IPS-20b (cell line): ENCODE data around the gene PCGF1.

ENCODE experiments used
- H3K27ac ChIP-seq: one replicate; pipeline ENCODE4 v1.5.1; 2013; ENCODE audit warnings: low read length
- H3K27me3 ChIP-seq: 2 replicates; pipeline ENCODE4 v1.6.1; 2013; ENCODE audit warnings: mild to moderate bottlenecking, low read length, inconsistent platforms; ENCODE audit not compliant: insufficient read depth
- H3K36me3 ChIP-seq: 2 replicates; pipeline ENCODE4 v1.6.1; 2013; ENCODE audit warnings: low read depth, mild to moderate bottlenecking, inconsistent platforms, low read length, moderate library complexity; ENCODE audit not compliant: insufficient read depth
- H3K4me1 ChIP-seq: 2 replicates; pipeline ENCODE4 v1.6.1; 2013; ENCODE audit warnings: mild to moderate bottlenecking, control low read depth, inconsistent platforms, low read length, moderate library complexity; ENCODE audit not compliant: insufficient read depth
- H3K4me3 ChIP-seq: 2 replicates; pipeline ENCODE4 v1.5.1; 2013; ENCODE audit warnings: mild to moderate bottlenecking, low read length, inconsistent platforms
- H3K9ac ChIP-seq: 2 replicates; pipeline ENCODE4 v1.6.1; 2013; ENCODE audit warnings: low read depth, mild to moderate bottlenecking, inconsistent platforms, low read length, moderate library complexity
- H3K9me3 ChIP-seq: 2 replicates; pipeline ENCODE4 v1.6.1; 2013; ENCODE audit warnings: mild to moderate bottlenecking, low read depth, low read length, inconsistent platforms; ENCODE audit not compliant: insufficient read depth

Gene PCGF1

DNA sequence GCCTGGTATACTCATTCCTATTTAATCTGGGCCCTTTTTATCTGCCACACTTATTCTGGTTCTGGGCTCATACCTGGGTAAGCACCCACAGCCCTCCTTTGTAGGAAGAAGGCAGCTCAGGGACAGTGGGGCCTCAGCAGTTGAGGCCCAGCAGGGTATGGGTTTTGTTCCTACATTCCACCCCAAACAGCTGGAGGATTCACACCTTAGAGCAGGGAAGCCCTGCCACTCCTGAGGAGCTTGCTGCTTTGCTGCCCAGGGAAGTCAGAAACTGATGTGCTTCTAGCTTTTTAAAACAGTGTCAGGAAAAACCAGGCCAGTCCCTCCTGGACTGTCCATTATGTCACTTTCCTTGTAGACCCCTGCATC lies 6.9 kb downstream of the PCGF1 start:
- H3K9ac ChIP-seq, result no peak overlapping the region
- peaks cover 6% of the 10 kb centered on the region; the same call in 1 of the 2 replicates for H3K36me3 ChIP-seq
- peaks cover 3% of the 10 kb centered on the region; the same call in 1 of the 2 replicates for H3K9me3 ChIP-seq
- no peak overlapping the region for H3K27ac ChIP-seq
- H3K27me3 ChIP-seq, result peaks cover 100% of the 10 kb centered on the region
- no peak overlapping the region for H3K4me3 ChIP-seq
- peaks cover 5% of the 10 kb centered on the region; the same call in 1 of the 2 replicates for H3K4me1 ChIP-seq

DNA sequence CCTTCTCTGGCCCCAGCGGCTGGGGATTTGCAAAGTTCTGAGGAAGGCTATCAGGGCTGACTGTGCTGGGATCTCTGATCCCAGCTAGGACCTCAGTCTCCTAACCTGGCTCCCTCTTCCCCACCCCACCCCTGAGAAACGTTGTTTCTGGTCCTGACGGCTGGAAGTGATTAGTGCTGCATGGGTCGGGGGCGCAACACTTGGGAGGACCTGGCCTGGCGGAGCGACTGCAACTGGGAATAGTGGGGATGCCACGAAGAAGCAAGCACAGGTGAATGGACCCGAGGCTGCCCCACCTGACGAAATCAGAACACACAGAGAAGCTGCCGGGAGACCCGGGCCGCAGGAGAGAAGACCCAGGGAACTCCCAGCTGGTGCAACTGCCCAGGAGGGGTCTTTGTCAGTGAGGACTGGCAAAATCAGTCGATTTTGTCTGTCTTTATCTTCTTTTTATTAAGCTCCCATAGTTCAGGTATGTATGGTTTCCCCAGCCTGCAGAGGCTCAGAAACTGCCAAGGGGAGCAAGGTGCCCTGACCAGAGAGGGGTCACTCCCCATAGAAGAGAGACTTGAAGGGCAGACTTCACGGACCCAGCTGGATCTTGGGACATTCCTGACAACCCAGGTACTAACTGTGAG lies 7.4 kb downstream of the PCGF1 start:
- Histone ChIP-seq H3K4me3 (no peak overlapping the region), H3K36me3 (peaks cover under 1% of the 10 kb centered on the region; the same call in 1 of the 2 replicates), H3K4me1 (peaks cover 5% of the 10 kb centered on the region; the same call in 1 of the 2 replicates), H3K9ac (no peak overlapping the region), H3K27me3 (peaks cover 100% of the 10 kb centered on the region), H3K27ac (no peak overlapping the region), H3K9me3 (peaks cover 3% of the 10 kb centered on the region; the same call in 1 of the 2 replicates)

DNA sequence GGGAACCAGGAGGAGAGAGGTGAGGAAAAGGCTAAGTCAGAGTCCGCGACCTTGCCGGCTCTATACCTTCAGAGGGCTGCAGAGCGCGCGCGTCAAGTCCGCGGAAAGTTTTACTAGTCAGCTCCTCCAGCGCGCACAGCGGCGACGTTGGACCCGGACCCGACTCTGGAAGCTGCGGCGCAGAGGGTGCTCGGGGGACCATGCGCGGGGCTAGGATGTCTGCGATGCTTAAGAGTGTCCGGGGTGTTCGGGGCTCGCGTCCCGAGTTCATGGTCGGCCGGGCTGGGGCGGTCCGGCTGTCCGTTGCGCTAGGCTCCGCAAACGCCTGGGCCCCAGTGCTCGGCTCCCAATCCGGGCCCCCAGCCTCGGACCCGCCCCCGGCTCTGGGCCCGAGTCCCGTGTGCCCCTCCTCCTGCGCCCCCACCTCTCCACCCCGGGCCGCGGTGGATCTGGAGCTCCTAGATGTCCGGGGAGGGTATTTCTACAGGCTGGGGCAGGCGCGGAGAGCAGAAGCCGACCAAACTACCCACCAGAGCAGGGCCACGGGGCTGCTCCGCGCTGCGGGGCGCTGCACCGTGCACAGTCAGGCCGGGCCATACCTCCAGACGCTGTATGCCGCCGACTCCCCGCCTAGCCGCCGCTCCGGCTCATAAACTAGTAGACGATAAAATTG lies 8.1 kb downstream of the PCGF1 start, which contains the start of gene LBX2:
Gene LBX2, minus strand, starts transcription at position 337 of the 673 bp plus-strand sequence. Its CDS starts 66 bp downstream, at position 271.
- peaks cover 5% of the 10 kb centered on the region; the same call in 1 of the 2 replicates for H3K4me1 ChIP-seq
- 0 out of 2 replicates have a peak within 1 kb of the TSS, but pooled peaks have one; percentile 6 for H3K9ac ChIP-seq
- peaks cover 3% of the 10 kb centered on the region; the same call in 1 of the 2 replicates for H3K9me3 ChIP-seq
- H3K27ac ChIP-seq, result no peak within 1 kb of the TSS
- H3K27me3 ChIP-seq, result peaks cover 100% of the 10 kb centered on the region
- peak within 1 kb of the TSS; percentile 66 for H3K4me3 ChIP-seq
- H3K36me3 ChIP-seq, result peaks cover 1% of the 10 kb centered on the region; the same call in 1 of the 2 replicates

DNA sequence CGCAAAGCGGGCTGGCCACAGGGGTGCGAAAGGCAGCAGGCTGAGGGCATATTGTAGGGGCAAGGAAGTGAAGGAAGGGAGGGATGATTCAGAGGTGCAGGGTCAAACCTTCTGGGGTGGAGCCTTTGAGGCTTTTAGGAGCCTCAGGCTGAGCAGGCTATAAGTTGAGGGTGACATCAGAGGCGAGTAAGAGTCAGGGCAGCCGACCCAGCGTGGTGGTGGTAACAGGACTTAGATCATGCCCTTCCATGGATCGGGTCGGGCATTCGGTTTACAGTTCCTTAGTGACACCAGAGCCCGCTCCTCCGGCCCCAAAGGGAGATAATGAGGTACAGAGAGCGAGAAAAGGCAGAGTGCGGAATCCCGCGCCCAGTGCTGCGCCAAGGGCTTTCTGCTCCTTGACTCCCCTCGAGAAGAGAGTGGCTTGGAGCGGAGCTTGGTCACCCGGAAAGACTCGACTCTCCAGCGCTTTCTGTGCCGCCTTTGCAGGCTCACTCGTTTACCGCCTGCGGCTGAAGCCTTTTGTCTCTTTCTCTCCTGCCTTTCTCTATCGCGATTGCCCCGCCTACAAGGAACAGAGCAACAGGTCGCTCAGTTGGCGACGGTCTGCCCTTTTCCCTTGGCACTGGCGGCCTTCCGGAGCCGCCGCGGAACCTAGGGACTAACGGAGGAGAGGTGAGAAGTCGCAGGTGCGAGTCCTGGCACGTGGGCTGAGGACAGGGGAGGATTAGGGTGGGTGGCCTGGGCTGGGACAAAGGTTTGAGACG lies 8.8 kb downstream of the PCGF1 start:
- Histone ChIP-seq H3K9me3 (peaks cover 3% of the 10 kb centered on the region; the same call in 1 of the 2 replicates), H3K4me1 (peaks cover 5% of the 10 kb centered on the region; the same call in 1 of the 2 replicates), H3K27me3 (peaks cover 97% of the 10 kb centered on the region), H3K9ac (0 out of 2 replicates have a peak overlapping the region, but pooled peaks have one; percentile 6), H3K4me3 (peak overlapping the region; percentile 66), H3K27ac (no peak overlapping the region), H3K36me3 (peaks cover 8% of the 10 kb centered on the region)

DNA sequence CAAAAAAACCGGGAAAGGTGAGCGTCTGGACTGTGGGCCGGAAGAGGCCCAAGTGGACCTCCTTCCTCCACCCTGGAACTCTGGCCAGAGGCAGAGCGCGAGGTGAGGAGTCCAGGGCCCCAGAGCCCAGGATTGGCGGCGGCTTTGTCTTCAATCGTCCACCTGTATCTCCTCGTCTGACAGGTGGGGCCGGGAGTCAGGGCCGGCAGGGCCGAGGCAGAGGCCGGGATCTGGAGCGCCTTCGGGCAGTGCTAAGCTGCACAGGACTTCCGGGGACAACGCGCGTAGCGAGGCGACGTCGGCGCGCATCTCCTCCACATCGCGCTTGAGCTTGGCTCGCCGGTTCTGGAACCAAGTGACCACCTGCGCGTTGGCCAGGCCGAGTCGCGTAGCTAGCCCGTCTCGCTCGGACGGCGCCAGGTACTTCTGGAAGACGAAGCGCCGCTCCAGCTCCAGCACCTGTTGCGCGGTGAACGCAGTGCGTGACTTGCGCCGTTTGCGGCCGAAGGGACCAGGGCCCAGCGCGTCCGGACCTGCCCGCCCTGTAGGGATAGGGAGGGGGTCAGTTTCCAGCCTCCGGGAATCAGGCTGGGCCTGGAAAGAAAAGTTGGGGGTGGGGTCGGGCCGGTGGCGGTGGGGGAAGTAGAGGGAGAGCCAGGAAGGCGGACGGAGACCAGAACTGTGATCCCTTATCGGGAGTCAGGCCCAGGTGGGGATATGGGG lies 9.6 kb downstream of the PCGF1 start:
- Histone ChIP-seq H3K9me3 (peaks cover 3% of the 10 kb centered on the region; the same call in 1 of the 2 replicates), H3K4me1 (peaks cover 5% of the 10 kb centered on the region; the same call in 1 of the 2 replicates), H3K27ac (no peak overlapping the region), H3K4me3 (peak overlapping the region; percentile 66), H3K27me3 (peaks cover 93% of the 10 kb centered on the region), H3K36me3 (peaks cover 16% of the 10 kb centered on the region), H3K9ac (no peak overlapping the region)

DNA sequence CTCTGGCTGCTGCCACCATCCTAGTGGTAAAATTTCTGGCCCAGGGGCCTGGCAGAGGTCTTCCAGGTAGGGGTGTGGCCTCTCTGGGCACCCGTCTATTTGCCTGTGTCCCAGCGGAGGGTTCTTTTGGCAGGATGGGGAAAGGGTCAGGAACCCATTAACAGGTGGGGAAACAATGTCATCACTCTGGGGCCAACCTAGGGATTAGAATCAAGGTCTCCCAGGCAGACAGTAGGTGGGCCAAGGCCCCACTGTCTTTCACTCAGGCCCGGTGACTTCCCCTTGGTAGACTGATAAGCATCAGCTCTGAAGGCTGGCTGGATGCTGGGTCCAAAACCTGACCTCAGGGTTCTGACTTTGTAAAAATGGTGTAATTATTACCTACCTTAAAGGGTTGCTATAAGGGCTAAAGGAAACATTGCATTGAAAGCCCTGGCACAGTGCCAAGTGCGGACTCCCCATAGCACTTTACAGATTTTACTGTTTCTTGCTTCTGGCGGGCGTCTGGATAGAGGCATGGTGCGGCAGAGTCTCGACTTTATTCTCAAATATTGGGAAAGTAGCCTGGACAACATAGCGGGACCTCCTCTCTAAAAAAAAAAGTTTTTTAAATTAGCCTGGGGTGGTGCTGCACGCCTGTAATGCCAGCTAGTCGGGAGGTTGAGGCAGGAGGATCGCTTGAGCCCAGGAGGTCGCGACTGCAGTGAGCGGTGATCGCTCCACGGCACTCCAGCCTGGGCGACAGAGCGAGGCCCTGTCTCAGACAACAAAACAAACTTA lies 10.3 kb downstream of the PCGF1 start:
- peaks cover 5% of the 10 kb centered on the region; the same call in 1 of the 2 replicates for H3K4me1 ChIP-seq
- peak overlapping the region; percentile 66 for H3K4me3 ChIP-seq
- no peak overlapping the region for H3K27ac ChIP-seq
- peaks cover 3% of the 10 kb centered on the region; the same call in 1 of the 2 replicates for H3K9me3 ChIP-seq
- H3K27me3 ChIP-seq, result peaks cover 85% of the 10 kb centered on the region
- no peak overlapping the region for H3K9ac ChIP-seq
- H3K36me3 ChIP-seq, result peaks cover 23% of the 10 kb centered on the region

DNA sequence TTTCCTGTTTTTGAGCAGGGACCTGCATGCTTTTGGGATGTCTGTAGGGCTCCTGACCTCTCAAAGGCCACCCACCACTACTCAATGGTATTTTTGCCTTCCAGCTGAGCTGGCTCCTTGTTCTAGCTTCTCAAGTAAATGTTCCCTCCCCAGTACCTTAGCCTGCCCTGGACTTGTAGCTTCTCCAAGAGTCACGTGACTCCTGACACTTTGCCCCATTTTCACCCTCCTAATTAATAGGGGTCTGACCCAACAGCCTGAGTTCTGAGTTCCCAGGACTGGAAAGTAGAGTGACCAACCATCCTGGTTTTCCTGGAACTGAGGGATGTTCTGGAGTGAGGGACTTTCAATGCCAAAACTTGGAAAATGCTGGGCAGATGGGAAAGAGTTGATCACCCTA lies 12.1 kb downstream of the PCGF1 start:
- Histone ChIP-seq H3K9me3 (peaks cover 2% of the 10 kb centered on the region; the same call in 1 of the 2 replicates), H3K27me3 (peaks cover 68% of the 10 kb centered on the region), H3K4me1 (no peaks in the 10 kb centered on the region; the same call in 1 of the 2 replicates), H3K4me3 (no peak overlapping the region), H3K27ac (no peak overlapping the region), H3K9ac (no peak overlapping the region), H3K36me3 (peaks cover 41% of the 10 kb centered on the region)

DNA sequence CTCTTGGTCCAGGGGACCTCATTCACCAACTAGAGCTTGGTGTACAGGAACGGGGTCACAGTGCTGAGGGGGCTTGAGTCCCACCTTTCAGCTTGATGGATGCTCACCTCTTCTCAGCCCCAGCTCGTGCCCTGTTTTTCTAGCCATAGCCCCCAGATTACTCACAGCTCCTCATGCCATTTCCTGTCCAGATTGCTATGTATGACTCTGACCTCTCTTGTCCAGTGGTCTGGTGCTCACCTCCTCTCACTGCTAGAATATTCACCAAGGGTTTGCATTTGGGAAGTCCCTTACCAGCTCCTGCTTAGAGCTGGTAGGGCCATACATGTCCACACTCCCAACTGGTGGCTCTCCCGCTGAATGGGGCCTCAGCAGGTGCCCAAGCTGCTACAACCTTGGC lies 13.9 kb downstream of the PCGF1 start:
- Histone ChIP-seq H3K27me3 (peaks cover 49% of the 10 kb centered on the region), H3K4me3 (no peak overlapping the region), H3K27ac (no peak overlapping the region), H3K36me3 (peaks cover 42% of the 10 kb centered on the region), H3K4me1 (no peaks in the 10 kb centered on the region; the same call in 1 of the 2 replicates), H3K9me3 (no peaks in the 10 kb centered on the region; the same call in 1 of the 2 replicates), H3K9ac (no peak overlapping the region)

DNA sequence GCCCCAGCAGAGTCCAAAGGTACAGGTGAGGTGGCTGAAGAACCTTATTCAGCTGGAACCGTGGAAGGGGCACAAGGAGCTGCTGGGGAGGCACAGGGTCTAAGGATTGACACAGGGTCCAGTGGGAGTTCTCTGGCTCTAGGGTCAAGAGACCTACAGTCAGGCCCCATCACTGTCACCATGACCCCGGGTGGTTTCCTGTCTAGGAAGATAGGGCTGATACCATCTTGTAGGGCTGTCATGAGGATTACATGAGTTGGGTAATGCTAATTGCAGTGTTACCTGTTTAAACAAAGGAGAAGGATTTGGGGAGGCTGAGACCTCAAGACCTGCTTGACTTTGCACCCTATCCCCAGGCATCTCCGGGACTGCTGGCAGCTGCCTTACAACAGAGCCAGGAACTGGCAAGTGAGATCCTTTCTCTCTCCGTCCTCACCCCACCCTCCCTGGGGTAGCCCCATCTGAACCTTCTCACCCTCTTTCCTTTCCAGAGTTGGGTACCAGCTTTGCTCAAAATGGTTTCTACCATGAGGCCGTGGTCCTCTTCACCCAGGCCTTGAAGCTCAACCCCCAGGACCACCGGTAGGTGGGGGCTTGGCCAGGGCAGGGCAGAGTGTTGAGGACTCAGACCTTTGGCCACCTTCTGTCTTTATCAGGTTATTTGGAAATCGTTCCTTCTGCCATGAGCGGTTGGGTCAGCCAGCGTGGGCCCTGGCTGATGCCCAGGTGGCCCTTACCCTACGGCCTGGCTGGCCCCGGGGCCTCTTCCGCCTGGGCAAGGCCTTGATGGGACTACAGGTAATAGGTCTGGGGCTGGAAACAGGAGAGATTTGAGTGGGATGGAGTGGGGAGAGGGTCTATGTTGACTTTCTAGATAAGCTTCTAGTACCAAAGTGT lies 15.6 kb downstream of the PCGF1 start:
- no peak overlapping the region for H3K27ac ChIP-seq
- no peaks in the 10 kb centered on the region for H3K4me1 ChIP-seq

DNA sequence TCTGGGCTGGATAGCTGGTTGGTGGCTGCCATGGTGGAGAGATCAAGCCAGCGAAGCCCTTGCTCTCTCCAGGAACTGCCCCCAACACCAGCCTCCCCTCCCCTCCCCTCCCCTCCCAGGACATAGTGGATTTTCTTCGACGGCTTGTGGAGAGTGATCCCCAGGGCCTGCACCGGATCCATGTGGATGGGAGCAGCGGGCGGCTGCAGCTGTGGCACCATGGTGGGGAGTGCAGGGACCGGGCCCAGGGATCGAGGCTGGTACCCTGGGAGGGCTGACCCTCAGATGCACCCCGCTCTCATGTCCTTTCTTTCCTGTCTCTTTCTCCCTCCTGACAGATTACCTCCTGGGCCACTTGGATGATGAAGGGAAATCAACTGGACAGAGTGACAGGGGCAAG lies 17.6 kb downstream of the PCGF1 start:
- Histone ChIP-seq H3K4me1 (no peaks in the 10 kb centered on the region), H3K27ac (no peak overlapping the region), H3K9me3 (no peaks in the 10 kb centered on the region), H3K27me3 (peaks cover 12% of the 10 kb centered on the region; the same call in 1 of the 2 replicates), H3K4me3 (no peak overlapping the region), H3K36me3 (peaks cover 53% of the 10 kb centered on the region), H3K9ac (no peak overlapping the region)

More for the DNA sequence above, 15.6 kb downstream of the PCGF1 start:
- H3K36me3 ChIP-seq, result peaks cover 42% of the 10 kb centered on the region
- no peaks in the 10 kb centered on the region; the same call in 1 of the 2 replicates for H3K9me3 ChIP-seq
- H3K27me3 ChIP-seq, result peaks cover 32% of the 10 kb centered on the region
- no peak overlapping the region for H3K4me3 ChIP-seq
- no peak overlapping the region for H3K9ac ChIP-seq
